ENCODE measurements around the gene IL36B. TPM values are rescaled to one million over a fixed set of nuclear protein-coding genes. Genes with fewer than 3 reads are reported as not detected.

IL36B gene
- total and polyA plus RNA-seq, 9 of the 15 experiments (the other 6 are each of a cell fraction or from before 2014, with no cell fraction given), result not detected

DNA sequence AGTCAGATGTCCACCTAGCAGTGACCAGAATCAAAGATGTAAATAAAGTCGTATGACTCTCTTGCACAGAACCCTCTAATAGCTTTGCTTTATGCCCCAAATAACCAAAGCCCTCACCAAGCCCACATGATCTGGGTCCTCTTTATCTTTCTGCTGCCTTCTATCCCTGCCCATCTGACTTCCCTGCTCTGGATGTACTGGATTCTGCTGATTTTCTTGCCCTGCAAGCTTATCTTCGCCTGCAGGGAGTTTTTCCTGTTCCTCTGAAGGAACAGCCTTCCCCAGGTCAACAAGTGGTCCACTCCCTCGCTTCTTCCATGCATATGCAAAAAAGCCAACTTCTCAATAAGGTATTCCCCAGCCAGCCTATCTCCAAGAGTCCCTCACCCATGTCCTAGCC lies 18.7 kb downstream of the IL36B start (continued):
- TF ChIP-seq, protein P1, sequence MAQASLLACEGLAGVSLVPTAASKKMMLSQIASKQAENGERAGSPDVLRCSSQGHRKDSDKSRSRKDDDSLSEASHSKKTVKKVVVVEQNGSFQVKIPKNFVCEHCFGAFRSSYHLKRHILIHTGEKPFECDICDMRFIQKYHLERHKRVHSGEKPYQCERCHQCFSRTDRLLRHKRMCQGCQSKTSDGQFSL (CRISPR knock-in tag; IDR thresholded peaks at IDR 0.05), result no peak
- TF ChIP-seq, protein P1 (tag; IDR thresholded peaks at IDR 0.05), result no peak
- no peak for TF ChIP-seq ZNF76 (CRISPR knock-in tag; IDR thresholded peaks at IDR 0.05; ENCODE audit: borderline replicate concordance)
- no peak for TF ChIP-seq TAF1 (IDR thresholded peaks at IDR 0.05; ENCODE audit: control insufficient read depth, extremely low read depth, insufficient read depth, low read length, severe bottlenecking)
- no peak for TF ChIP-seq NR2C2 (CRISPR knock-in tag; IDR thresholded peaks at IDR 0.05)
- no peak for TF ChIP-seq NR2C2 (tag; IDR thresholded peaks at IDR 0.05)
- TF ChIP-seq TRIM24 (IDR thresholded peaks at IDR 0.05), result peak; percentile 88 to 90
- no peak for TF ChIP-seq ZNF282 (CRISPR knock-in tag; IDR thresholded peaks at IDR 0.05)
- 0 out of 2 replicates have a peak, but pooled peaks have one; percentile 81 for TF ChIP-seq HEY1 (CRISPR knock-in tag; IDR thresholded peaks at IDR 0.05; ENCODE audit: borderline replicate concordance)
- TF ChIP-seq ZBTB11 (CRISPR knock-in tag; IDR thresholded peaks at IDR 0.05), result peak in 1 of 3 experiments; percentile 69; a peak in 1 of 6 replicates
- no peak for TF ChIP-seq NKRF (IDR thresholded peaks at IDR 0.05; ENCODE audit: borderline replicate concordance)
- TF ChIP-seq SMARCC2 (IDR thresholded peaks at IDR 0.05; ENCODE audit: low read depth), result 0 out of 2 replicates have a peak, but pooled peaks have one; percentile 39
- TF ChIP-seq CC2D1A (IDR thresholded peaks at IDR 0.05), result no peak
- TF ChIP-seq HMG20A (CRISPR knock-in tag; conservative IDR thresholded peaks at IDR 0.05), result peak; percentile 10; the same call in 1 of the 2 replicates
- TF ChIP-seq, protein P2, sequence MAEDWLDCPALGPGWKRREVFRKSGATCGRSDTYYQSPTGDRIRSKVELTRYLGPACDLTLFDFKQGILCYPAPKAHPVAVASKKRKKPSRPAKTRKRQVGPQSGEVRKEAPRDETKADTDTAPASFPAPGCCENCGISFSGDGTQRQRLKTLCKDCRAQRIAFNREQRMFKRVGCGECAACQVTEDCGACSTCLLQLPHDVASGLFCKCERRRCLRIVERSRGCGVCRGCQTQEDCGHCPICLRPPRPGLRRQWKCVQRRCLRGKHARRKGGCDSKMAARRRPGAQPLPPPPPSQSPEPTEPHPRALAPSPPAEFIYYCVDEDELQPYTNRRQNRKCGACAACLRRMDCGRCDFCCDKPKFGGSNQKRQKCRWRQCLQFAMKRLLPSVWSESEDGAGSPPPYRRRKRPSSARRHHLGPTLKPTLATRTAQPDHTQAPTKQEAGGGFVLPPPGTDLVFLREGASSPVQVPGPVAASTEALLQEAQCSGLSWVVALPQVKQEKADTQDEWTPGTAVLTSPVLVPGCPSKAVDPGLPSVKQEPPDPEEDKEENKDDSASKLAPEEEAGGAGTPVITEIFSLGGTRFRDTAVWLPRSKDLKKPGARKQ (CRISPR knock-in tag; IDR thresholded peaks at IDR 0.05), result no peak
- TF ChIP-seq ATF2 (CRISPR knock-in tag; IDR thresholded peaks at IDR 0.05), result no peak
- no peak for TF ChIP-seq GABPB1 (CRISPR knock-in tag; IDR thresholded peaks at IDR 0.05)
- TF ChIP-seq ZNF436 (CRISPR knock-in tag; IDR thresholded peaks at IDR 0.05), result no peak
- no peak for TF ChIP-seq HNRNPH1 (optimal IDR thresholded peaks at IDR 0.05; ENCODE audit: low read depth, low read length)
